ENCODE results near the gene COG2. TPM values are rescaled to one million over a fixed set of nuclear protein-coding genes. Genes with fewer than 3 reads are reported as not detected.

Gene COG2
- total and polyA plus RNA-seq, 2 of the 13 experiments (the other 11 are each of a cell fraction or from before 2014, with no cell fraction given) = 16.8 to 36.3 TPM

DNA sequence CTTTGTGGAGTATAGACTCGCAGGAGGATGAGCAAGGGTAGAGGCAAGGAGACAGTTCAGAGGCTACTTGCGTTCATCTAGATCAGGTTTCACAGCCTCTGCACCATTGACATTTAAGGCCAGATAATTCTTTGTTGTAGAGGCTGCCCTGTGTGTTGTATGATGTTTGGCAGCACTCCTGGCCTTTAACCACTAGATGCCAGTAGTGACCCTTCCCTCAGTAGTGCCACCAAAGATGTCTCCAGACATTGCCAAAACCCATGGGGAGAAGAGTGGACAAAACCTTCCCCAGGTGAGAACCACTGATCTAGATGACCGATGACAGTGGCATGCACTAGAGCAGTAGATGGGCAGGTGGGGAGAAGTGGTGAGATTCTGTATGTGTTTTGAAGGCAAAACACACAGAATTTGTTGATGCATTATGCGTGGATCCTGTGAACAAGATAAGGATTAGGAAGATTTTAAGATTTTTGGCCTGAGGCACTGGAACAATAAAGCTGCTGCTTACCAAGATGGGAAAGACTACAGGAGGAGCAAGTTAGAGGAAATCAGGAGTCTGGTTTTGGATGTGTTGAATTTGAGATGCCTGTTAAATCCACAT is 9.9 kb upstream of the COG2 start:
- no peak overlapping the region for H3K27ac ChIP-seq (ENCODE audit: extremely low read length, insufficient read depth, low read length)
- FAIRE-seq (peak; percentile 72), ATAC-seq (peak; percentile 96), DNase-seq (ENCODE audit: low spot score) (peak; percentile 63)
- in situ Hi-C loops (cut with HindIII; ENCODE audit: extremely low pct_ligation_motif_present, low pct_unique_long_range_greater_than_20kb) (loop anchor here (25.0 kb wide), 1 partner anchor 580 kb away; no protein-coding TSS in a partner anchor), intact Hi-C loops (cut with micrococcal nuclease; ENCODE audit: unreplicated experiment) (loop anchor here (1.0 to 2.0 kb wide), 4 partner anchors 48 to 161 kb away; no protein-coding TSS in a partner anchor)
- H4K20me1 ChIP-seq (ENCODE audit: insufficient read depth, low read length) = no peaks in the 10 kb centered on the region
- BruUV-seq (replicated peaks) = no TSS peak
- ChIA-PET CTCF (ENCODE audit: low intra/inter-chr PET ratio, low total read pairs) (interaction anchor here (0.5 to 3.3 kb wide), 7 partner anchors 135 to 579 kb away, joined by 3 to 24 read pairs (median 5); no protein-coding TSS in a partner anchor), POLR2A (no interaction called here)
- no peaks in the 10 kb centered on the region; a peak in 1 of 5 replicates for H3K36me3 ChIP-seq (replicated peaks in 1 of 2; ENCODE audit: control insufficient read depth in 1 of 2, insufficient read depth in 2 of 2, low read length in 2 of 2)
- no peaks in the 10 kb centered on the region for H3K9me3 ChIP-seq (ENCODE audit: low read length)
- no peaks in the 10 kb centered on the region for H3K27me3 ChIP-seq (ENCODE audit: control insufficient read depth in 1 of 2, insufficient read depth in 2 of 2, low read length in 2 of 2)
- peaks cover 40% of the 10 kb centered on the region for H3K4me1 ChIP-seq (ENCODE audit: insufficient read depth, low read length)
- 24% methylated on average over 4 of the region's 4 CpGs for WGBS (ENCODE audit: low lambda C conversion rate)
- H3K4me3 ChIP-seq (replicated peaks in 1 of 3; ENCODE audit: insufficient read depth in 1 of 3, low read depth in 2 of 3, low read length in 3 of 3) = no peak overlapping the region
- H2AFZ ChIP-seq (ENCODE audit: low read length) = no peak overlapping the region
- no peak overlapping the region for H3K9ac ChIP-seq (ENCODE audit: insufficient read depth, low read depth, low read length)
- H3K79me2 ChIP-seq (ENCODE audit: insufficient read depth, low read length) = no peaks in the 10 kb centered on the region
- peak overlapping the region; percentile 40 for H3K4me2 ChIP-seq (ENCODE audit: low read depth, low read length)
- TF ChIP-seq, protein P1, sequence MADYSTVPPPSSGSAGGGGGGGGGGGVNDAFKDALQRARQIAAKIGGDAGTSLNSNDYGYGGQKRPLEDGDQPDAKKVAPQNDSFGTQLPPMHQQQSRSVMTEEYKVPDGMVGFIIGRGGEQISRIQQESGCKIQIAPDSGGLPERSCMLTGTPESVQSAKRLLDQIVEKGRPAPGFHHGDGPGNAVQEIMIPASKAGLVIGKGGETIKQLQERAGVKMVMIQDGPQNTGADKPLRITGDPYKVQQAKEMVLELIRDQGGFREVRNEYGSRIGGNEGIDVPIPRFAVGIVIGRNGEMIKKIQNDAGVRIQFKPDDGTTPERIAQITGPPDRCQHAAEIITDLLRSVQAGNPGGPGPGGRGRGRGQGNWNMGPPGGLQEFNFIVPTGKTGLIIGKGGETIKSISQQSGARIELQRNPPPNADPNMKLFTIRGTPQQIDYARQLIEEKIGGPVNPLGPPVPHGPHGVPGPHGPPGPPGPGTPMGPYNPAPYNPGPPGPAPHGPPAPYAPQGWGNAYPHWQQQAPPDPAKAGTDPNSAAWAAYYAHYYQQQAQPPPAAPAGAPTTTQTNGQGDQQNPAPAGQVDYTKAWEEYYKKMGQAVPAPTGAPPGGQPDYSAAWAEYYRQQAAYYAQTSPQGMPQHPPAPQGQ (CRISPR knock-in tag; IDR thresholded peaks at IDR 0.05; ENCODE audit: borderline replicate concordance) = 0 out of 2 replicates have a peak, but pooled peaks have one; percentile 40
- TF ChIP-seq, protein P2, sequence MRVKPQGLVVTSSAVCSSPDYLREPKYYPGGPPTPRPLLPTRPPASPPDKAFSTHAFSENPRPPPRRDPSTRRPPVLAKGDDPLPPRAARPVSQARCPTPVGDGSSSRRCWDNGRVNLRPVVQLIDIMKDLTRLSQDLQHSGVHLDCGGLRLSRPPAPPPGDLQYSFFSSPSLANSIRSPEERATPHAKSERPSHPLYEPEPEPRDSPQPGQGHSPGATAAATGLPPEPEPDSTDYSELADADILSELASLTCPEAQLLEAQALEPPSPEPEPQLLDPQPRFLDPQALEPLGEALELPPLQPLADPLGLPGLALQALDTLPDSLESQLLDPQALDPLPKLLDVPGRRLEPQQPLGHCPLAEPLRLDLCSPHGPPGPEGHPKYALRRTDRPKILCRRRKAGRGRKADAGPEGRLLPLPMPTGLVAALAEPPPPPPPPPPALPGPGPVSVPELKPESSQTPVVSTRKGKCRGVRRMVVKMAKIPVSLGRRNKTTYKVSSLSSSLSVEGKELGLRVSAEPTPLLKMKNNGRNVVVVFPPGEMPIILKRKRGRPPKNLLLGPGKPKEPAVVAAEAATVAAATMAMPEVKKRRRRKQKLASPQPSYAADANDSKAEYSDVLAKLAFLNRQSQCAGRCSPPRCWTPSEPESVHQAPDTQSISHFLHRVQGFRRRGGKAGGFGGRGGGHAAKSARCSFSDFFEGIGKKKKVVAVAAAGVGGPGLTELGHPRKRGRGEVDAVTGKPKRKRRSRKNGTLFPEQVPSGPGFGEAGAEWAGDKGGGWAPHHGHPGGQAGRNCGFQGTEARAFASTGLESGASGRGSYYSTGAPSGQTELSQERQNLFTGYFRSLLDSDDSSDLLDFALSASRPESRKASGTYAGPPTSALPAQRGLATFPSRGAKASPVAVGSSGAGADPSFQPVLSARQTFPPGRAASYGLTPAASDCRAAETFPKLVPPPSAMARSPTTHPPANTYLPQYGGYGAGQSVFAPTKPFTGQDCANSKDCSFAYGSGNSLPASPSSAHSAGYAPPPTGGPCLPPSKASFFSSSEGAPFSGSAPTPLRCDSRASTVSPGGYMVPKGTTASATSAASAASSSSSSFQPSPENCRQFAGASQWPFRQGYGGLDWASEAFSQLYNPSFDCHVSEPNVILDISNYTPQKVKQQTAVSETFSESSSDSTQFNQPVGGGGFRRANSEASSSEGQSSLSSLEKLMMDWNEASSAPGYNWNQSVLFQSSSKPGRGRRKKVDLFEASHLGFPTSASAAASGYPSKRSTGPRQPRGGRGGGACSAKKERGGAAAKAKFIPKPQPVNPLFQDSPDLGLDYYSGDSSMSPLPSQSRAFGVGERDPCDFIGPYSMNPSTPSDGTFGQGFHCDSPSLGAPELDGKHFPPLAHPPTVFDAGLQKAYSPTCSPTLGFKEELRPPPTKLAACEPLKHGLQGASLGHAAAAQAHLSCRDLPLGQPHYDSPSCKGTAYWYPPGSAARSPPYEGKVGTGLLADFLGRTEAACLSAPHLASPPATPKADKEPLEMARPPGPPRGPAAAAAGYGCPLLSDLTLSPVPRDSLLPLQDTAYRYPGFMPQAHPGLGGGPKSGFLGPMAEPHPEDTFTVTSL (CRISPR knock-in tag; IDR thresholded peaks at IDR 0.05; ENCODE audit: borderline replicate concordance) = no peak
- TF ChIP-seq MED1 (CRISPR knock-in tag; IDR thresholded peaks at IDR 0.05) (peak; percentile 31; the same call in 1 of the 2 replicates), SAP130 (CRISPR knock-in tag; IDR thresholded peaks at IDR 0.05; ENCODE audit: low read depth) (peak; percentile 18; the same call in 1 of the 2 replicates), ZNF558 (CRISPR knock-in tag; IDR thresholded peaks at IDR 0.05; ENCODE audit: borderline replicate concordance) (no peak), U2AF1 (optimal IDR thresholded peaks at IDR 0.05; ENCODE audit: low read depth, low read length) (no peak), ZNF619 (CRISPR knock-in tag; IDR thresholded peaks at IDR 0.05) (no peak), NR2F2 (IDR thresholded peaks at IDR 0.05; ENCODE audit: borderline replicate concordance, low read depth) (peak; percentile 13; the same call in 1 of the 2 replicates)
- TF ChIP-seq, protein P3, sequence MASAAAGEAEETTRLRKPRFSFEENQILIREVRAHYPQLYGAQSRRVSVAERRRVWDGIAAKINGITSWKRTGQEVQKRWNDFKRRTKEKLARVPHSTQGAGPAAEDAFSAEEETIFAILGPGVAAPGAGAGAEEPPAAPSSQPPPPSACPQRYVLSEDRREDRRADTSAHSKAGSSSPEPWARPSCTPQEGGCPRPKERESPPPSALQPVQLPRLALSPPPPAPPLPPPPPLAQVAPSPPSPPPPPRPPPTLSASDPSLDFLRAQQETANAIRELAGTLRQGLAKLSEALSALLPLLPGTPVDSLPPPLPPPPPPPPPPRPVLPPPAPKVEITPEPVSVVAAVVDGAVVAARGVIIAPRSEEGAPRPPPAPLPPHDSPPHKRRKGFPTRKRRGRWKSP (CRISPR knock-in tag; IDR thresholded peaks at IDR 0.05) = 0 out of 2 replicates have a peak, but pooled peaks have one; percentile 43
- TF ChIP-seq, protein P4, sequence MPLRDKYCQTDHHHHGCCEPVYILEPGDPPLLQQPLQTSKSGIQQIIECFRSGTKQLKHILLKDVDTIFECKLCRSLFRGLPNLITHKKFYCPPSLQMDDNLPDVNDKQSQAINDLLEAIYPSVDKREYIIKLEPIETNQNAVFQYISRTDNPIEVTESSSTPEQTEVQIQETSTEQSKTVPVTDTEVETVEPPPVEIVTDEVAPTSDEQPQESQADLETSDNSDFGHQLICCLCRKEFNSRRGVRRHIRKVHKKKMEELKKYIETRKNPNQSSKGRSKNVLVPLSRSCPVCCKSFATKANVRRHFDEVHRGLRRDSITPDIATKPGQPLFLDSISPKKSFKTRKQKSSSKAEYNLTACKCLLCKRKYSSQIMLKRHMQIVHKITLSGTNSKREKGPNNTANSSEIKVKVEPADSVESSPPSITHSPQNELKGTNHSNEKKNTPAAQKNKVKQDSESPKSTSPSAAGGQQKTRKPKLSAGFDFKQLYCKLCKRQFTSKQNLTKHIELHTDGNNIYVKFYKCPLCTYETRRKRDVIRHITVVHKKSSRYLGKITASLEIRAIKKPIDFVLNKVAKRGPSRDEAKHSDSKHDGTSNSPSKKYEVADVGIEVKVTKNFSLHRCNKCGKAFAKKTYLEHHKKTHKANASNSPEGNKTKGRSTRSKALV (CRISPR knock-in tag; IDR thresholded peaks at IDR 0.05) = 0 out of 2 replicates have a peak, but pooled peaks have one; percentile 50
